Mesendoderm (in vitro differentiated cells): Measurements from ENCODE around the gene GNA15.
A peak's percentile ranks its signal among the peaks of the same experiment; 100 is the strongest.

Experiments
- DNase-seq: peaks from one replicate; pipeline ENCODE4 v3.0.0; 2013
- H2AK5ac ChIP-seq: 2 replicates; pipeline ENCODE4 v1.6.1; 2013; ENCODE audit warnings: low read length, inconsistent platforms
- H2BK120ac ChIP-seq: 2 replicates; pipeline ENCODE4 v1.6.1; 2013; ENCODE audit warnings: low read depth, mild to moderate bottlenecking, low read length, moderate library complexity, mixed read lengths
- H2BK15ac ChIP-seq: replicated peaks from 2 replicates; pipeline ENCODE4 v1.6.1; 2013; ENCODE audit warnings: low read depth, mild to moderate bottlenecking, moderate library complexity
- H2BK5ac ChIP-seq: 2 replicates; pipeline ENCODE4 v1.6.1; 2013; ENCODE audit warnings: low read length, inconsistent platforms
- H3K18ac ChIP-seq: 2 replicates; pipeline ENCODE4 v1.6.1; 2013; ENCODE audit warnings: mild to moderate bottlenecking, low read length, mixed read lengths
- H3K23ac ChIP-seq: one replicate; pipeline ENCODE4 v1.6.1; 2013; ENCODE audit warnings: low read length
- H3K27ac ChIP-seq: 2 replicates; pipeline ENCODE4 v1.5.1; 2013; ENCODE audit warnings: low read depth, mild to moderate bottlenecking, inconsistent platforms, low read length, moderate library complexity
- H3K27me3 ChIP-seq: 2 replicates; pipeline ENCODE4 v1.6.1; 2013; ENCODE audit warnings: low read length, control low read depth, mild to moderate bottlenecking, inconsistent platforms; ENCODE audit not compliant: insufficient read depth, poor library complexity
- H3K36me3 ChIP-seq: 2 replicates; pipeline ENCODE4 v1.6.1; 2013; ENCODE audit warnings: low read length, inconsistent platforms; ENCODE audit not compliant: control insufficient read depth, insufficient read depth
- H3K4ac ChIP-seq: one replicate; pipeline ENCODE4 v1.6.1; 2013; ENCODE audit warnings: low read depth, mild to moderate bottlenecking, low read length, moderate library complexity
- H3K4me1 ChIP-seq: 2 replicates; pipeline ENCODE4 v1.6.1; 2013; ENCODE audit warnings: low read depth, low read length, inconsistent platforms; ENCODE audit not compliant: control insufficient read depth
- H3K4me2 ChIP-seq: 2 replicates; pipeline ENCODE4 v1.6.1; 2013; ENCODE audit warnings: low read length
- H3K4me3 ChIP-seq: 2 replicates; pipeline ENCODE4 v1.5.1; 2013; ENCODE audit warnings: mild to moderate bottlenecking, low read length
- H3K56ac ChIP-seq: one replicate; pipeline ENCODE4 v1.6.1; 2013; ENCODE audit warnings: low read length
- H3K79me1 ChIP-seq: 2 replicates; pipeline ENCODE4 v1.6.1; 2013; ENCODE audit warnings: low read length, inconsistent platforms
- H3K79me2 ChIP-seq: 2 replicates; pipeline ENCODE4 v1.6.1; 2013; ENCODE audit warnings: mild to moderate bottlenecking, low read length; ENCODE audit not compliant: control insufficient read depth, insufficient read depth
- H3K9ac ChIP-seq: 2 replicates; pipeline ENCODE4 v1.6.1; 2013; ENCODE audit warnings: low read length, inconsistent platforms
- H4K5ac ChIP-seq: one replicate; pipeline ENCODE4 v1.6.1; 2013; ENCODE audit warnings: low read length
- H4K8ac ChIP-seq: one replicate; pipeline ENCODE4 v1.6.1; 2013; ENCODE audit warnings: low read depth, mild to moderate bottlenecking, control low read depth, low read length, moderate library complexity
- WGBS: extraction: QIAGEN DNeasy Blood & Tissue Kit; methylation state at CpG from one replicate; pipeline ENCODE4 v1.1.7; 2013; ENCODE audit warnings: low lambda C conversion rate, missing lambda C conversion rate; ENCODE audit not compliant: insufficient coverage; ENCODE audit errors: extremely low coverage; 5-methylcytosine and 5-hydroxymethylcytosine counted together

GNA15 gene

DNA sequence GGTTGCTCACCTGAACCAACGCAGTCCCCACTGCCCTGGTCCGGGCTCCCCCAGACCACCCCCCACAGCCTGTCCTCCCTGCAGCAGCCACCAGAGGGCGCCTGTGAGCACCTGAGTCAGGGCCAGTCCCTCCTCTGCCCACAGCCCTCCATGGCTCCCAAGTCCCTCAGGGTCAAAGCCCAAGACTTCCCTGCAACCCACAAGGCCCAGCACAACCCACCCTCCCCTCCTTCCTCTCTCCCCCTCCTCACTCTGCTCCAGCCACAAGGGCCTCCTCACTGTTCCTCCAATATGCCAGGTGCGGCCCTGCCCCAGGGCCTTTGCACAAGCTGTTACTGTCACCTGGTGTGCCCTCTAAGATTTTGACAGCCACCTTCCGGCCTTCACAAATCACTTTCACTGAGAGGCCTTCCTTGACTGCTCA is 10.9 kb downstream of the GNA15 start:
- Histone ChIP-seq H3K36me3 (no peaks in the 10 kb centered on the region), H4K5ac (no peak overlapping the region), H2BK5ac (no peak overlapping the region), H3K4me2 (no peak overlapping the region), H3K27me3 (no peaks in the 10 kb centered on the region), H3K4me3 (no peak overlapping the region), H3K9ac (no peak overlapping the region), H3K4ac (no peak overlapping the region), H3K18ac (no peak overlapping the region), H4K8ac (no peak overlapping the region), H3K27ac (no peak overlapping the region), H2AK5ac (no peak overlapping the region), H3K79me2 (no peaks in the 10 kb centered on the region), H2BK15ac (no peak overlapping the region), H3K79me1 (no peaks in the 10 kb centered on the region), H3K56ac (no peak overlapping the region), H2BK120ac (no peak overlapping the region), H3K4me1 (no peaks in the 10 kb centered on the region), H3K23ac (no peak overlapping the region)
- DNase-seq, result peak; percentile 23
- no CpG with 5 or more reads among the region's 5 CpGs for WGBS

DNA sequence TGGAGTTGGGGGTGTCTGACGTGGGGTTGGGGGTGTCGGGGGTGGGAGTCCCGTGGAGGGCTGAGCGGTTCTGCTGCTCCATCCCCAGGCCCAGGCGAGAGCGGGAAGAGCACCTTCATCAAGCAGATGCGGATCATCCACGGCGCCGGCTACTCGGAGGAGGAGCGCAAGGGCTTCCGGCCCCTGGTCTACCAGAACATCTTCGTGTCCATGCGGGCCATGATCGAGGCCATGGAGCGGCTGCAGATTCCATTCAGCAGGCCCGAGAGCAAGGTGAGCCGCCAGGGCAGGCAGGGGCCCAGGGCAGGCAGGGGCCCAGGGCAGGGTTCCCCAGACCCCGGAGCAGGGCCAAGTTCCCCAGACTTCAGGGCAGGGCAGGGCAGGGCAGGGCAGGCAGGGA is 12.7 kb downstream of the GNA15 start:
- Histone ChIP-seq H3K18ac (no peak overlapping the region), H3K4me3 (no peak overlapping the region), H3K4ac (no peak overlapping the region), H2BK5ac (no peak overlapping the region), H3K4me1 (no peaks in the 10 kb centered on the region), H3K36me3 (no peaks in the 10 kb centered on the region), H2AK5ac (no peak overlapping the region), H3K4me2 (no peak overlapping the region), H3K27me3 (no peaks in the 10 kb centered on the region), H2BK120ac (no peak overlapping the region), H4K5ac (no peak overlapping the region), H3K9ac (no peak overlapping the region), H3K27ac (no peak overlapping the region), H4K8ac (no peak overlapping the region), H3K56ac (no peak overlapping the region), H3K79me2 (no peaks in the 10 kb centered on the region), H3K23ac (no peak overlapping the region), H2BK15ac (no peak overlapping the region), H3K79me1 (no peaks in the 10 kb centered on the region)
- no CpG with 5 or more reads among the region's 20 CpGs for WGBS
- no peak for DNase-seq

DNA sequence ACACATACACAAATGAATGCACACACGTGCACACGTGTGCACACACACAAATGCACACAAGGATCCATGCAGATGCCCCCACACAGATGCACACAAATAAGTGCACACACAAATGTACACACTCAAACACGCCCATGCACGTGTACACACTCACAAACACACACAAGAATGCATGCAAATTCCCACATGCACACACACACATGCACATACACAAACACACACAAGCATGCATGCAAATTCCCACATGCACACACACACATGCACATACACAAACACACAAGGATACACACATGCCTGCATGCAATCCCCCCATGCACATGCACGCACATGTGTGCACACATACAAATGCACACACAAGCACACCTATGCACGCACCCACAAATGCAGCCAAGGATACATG is 13.3 kb downstream of the GNA15 start:
- H3K4me2 ChIP-seq, result no peak overlapping the region
- no peaks in the 10 kb centered on the region for H3K27me3 ChIP-seq
- no peaks in the 10 kb centered on the region for H3K4me1 ChIP-seq
- H2BK15ac ChIP-seq, result no peak overlapping the region
- H3K4me3 ChIP-seq, result no peak overlapping the region
- no peak overlapping the region for H2BK120ac ChIP-seq
- H3K79me2 ChIP-seq, result no peaks in the 10 kb centered on the region
- no peak overlapping the region for H3K56ac ChIP-seq
- no peak overlapping the region for H4K5ac ChIP-seq
- H3K4ac ChIP-seq, result no peak overlapping the region
- no peaks in the 10 kb centered on the region for H3K36me3 ChIP-seq
- H3K79me1 ChIP-seq, result no peaks in the 10 kb centered on the region
- no peak overlapping the region for H3K23ac ChIP-seq
- no CpG with 5 or more reads among the region's 6 CpGs for WGBS
- no peak overlapping the region for H3K18ac ChIP-seq
- no peak for DNase-seq
- H4K8ac ChIP-seq, result no peak overlapping the region
- no peak overlapping the region for H2BK5ac ChIP-seq
- no peak overlapping the region for H3K27ac ChIP-seq
- no peak overlapping the region for H3K9ac ChIP-seq
- no peak overlapping the region for H2AK5ac ChIP-seq

DNA sequence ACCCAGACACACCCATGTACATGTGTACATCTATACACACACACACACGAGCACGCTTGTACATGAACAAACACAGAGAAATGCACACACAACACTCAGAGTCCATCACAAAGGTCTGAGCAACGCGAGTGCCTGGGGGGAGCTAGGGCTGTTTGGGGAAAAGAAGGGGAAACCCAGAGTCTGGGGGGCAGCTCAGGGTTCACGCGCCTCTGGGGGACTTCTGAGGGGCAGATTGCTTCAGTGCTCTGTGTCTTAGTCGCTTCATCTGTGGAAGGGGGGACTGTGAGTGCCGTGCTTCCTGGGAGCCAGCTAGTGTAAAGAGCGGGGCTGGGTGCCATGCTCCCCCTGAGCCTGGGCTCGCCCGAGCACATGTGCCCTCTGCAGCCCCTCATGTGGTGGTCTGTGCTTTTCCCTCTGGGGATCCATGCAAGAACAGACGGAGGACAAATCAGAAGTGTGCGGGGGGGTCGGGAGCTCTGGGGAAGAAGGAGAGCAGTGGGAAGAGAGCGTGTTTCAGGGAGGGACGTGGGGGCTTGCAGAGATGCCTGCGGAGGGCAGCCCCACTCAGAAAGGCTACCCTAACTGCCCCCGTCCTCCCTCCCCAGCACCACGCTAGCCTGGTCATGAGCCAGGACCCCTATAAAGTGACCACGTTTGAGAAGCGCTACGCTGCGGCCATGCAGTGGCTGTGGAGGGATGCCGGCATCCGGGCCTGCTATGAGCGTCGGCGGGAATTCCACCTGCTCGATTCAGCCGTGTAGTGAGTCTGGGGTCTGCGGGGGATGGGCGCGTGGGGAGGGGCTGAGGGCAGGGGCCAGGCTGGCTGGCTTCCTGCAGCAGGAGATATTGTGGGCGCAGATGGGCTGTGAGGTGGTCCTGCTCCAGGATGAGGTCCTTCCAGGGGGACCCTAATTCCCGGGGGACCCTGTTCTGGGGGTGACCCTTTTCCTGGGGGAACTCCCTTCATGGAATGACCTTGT is 14.0 kb downstream of the GNA15 start:
- no peak overlapping the region for H3K9ac ChIP-seq
- no peak overlapping the region for H3K27ac ChIP-seq
- WGBS, result no CpG with 5 or more reads among the region's 35 CpGs
- H2BK120ac ChIP-seq, result no peak overlapping the region
- no peaks in the 10 kb centered on the region for H3K79me1 ChIP-seq
- H3K4me3 ChIP-seq, result no peak overlapping the region
- no peak overlapping the region for H3K23ac ChIP-seq
- H2AK5ac ChIP-seq, result no peak overlapping the region
- no peaks in the 10 kb centered on the region for H3K27me3 ChIP-seq
- no peak overlapping the region for H4K5ac ChIP-seq
- no peak overlapping the region for H4K8ac ChIP-seq
- H3K4me1 ChIP-seq, result no peaks in the 10 kb centered on the region
- H2BK15ac ChIP-seq, result no peak overlapping the region
- H3K4me2 ChIP-seq, result no peak overlapping the region
- H3K18ac ChIP-seq, result no peak overlapping the region
- no peaks in the 10 kb centered on the region for H3K79me2 ChIP-seq
- no peak overlapping the region for H3K56ac ChIP-seq
- H3K4ac ChIP-seq, result no peak overlapping the region
- no peaks in the 10 kb centered on the region for H3K36me3 ChIP-seq
- no peak overlapping the region for H2BK5ac ChIP-seq
- no peak for DNase-seq

DNA sequence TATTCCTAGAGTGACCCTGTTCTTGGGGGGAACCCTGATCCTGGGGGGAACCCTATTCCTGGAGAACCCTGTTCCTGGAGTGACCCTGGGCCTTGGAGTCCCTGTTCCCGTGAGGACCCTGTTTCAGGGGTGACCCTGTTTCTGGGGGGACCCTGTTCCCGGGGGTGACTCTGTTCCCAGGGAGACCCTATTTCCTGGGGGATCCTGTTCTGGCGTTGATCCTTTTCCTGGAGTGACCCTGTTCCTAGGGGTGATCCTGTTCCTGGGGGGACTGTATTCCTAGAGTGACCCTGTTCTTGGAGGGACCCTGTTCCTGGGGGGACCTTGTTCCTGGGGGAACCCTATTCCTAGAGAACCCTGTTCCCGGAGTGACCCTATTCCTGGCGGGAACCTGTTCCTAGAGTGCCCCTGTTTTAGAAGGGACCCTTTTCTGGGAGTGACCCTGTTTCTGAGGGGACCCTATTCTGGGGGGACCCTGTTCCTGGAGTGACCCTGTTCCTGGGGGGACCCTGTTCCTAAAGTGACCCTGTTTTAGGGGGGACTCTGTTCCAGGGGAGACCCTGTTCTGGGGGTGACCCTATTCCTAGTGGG is 15.0 kb downstream of the GNA15 start:
- no peak overlapping the region for H3K23ac ChIP-seq
- no peak overlapping the region for H3K4ac ChIP-seq
- H2BK5ac ChIP-seq, result no peak overlapping the region
- H3K4me1 ChIP-seq, result no peaks in the 10 kb centered on the region
- H3K4me3 ChIP-seq, result no peak overlapping the region
- H3K9ac ChIP-seq, result no peak overlapping the region
- H3K36me3 ChIP-seq, result no peaks in the 10 kb centered on the region
- H2BK15ac ChIP-seq, result no peak overlapping the region
- no peak overlapping the region for H3K4me2 ChIP-seq
- H3K79me2 ChIP-seq, result no peaks in the 10 kb centered on the region
- no peak overlapping the region for H3K27ac ChIP-seq
- no peaks in the 10 kb centered on the region for H3K27me3 ChIP-seq
- no peak overlapping the region for H4K5ac ChIP-seq
- no peaks in the 10 kb centered on the region for H3K79me1 ChIP-seq
- WGBS, result no CpG with 5 or more reads among the region's 5 CpGs
- no peak overlapping the region for H3K18ac ChIP-seq
- H2BK120ac ChIP-seq, result no peak overlapping the region
- no peak overlapping the region for H3K56ac ChIP-seq
- no peak overlapping the region for H2AK5ac ChIP-seq
- no peak overlapping the region for H4K8ac ChIP-seq
- no peak for DNase-seq
